ENCODE measurements around the gene PRKN. TPM values are rescaled to one million over a fixed set of nuclear protein-coding genes. Genes with fewer than 3 reads are reported as not detected.

PRKN gene
- polyA plus RNA-seq, 6 donors from 2014 or later: 1.4 to 9.3 (median 3.6) TPM

DNA sequence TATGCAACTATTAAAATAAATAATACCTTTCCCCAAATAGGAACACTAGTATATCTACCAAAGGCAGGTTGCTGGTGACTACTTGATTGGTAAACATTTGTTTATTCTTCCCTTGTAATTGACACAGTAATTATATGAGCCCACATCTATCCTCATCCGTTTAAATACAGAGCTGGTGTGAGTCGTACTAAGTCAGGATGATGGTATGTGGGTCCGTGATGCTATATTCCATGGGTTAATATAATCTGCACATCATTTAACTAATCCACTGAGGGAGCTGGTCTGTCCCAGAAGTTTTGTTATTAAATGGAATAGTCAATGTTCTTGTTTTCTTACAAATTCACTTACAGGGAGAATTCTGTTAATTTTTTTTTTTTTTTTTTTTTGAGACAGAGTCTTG is 1289.7 kb downstream of the PRKN start:
- H3K4me1 Mint-ChIP-seq: no peaks in the 10 kb centered on the region
- peaks cover 0 to 4% of the 10 kb centered on the region in 2 donors for H3K36me3 Mint-ChIP-seq
- H3K9me3 Mint-ChIP-seq: peaks cover 0 to 4% (median 0%) of the 10 kb centered on the region in 7 donors

DNA sequence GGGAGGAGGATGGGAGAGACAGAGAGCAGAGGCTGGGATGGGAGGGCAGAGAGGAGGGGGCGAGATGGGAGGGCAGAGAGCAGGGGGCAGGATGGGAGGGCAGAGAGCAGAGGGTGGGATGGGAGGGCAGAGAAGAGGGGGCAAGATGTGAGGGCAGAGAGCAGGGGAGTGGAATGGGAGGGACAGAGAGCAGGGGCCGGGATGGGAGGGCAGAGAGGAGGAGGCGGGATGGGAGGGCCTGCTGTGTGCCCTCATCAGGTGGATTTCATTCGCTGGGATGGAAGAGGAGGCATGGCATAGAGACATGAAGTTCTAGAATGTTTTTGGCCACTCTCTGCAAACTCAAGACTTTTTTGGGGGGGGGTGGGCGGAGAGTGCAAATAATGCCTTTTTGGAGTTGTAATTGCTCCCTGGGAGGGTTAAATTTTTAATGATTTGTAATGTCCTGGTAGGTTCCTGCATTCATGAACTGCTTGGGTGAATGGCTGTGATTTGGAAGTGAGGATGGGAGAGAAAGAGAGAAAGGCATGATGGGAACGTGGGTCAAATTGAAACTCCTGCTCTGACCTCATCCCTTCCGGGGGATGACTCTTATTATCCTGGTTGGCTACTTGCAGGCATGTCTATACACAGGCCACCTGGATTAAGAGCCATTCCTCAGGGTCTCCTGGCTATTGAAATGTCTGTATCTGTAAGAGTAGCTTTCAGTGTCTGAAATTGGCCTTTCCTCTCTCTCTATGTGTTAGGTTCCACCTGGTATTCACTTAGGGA is 1291.3 kb downstream of the PRKN start:
- no peak for DNase-seq
- H3K36me3 Mint-ChIP-seq: no peaks in the 10 kb centered on the region
- no peak overlapping the region for H3K27ac Mint-ChIP-seq
- no peak for ATAC-seq (ENCODE audit: low read depth in 2 of 2)
- H3K9me3 Mint-ChIP-seq: peaks cover 0 to 4% (median 0%) of the 10 kb centered on the region in 7 donors
- peaks cover 0 to 5% (median 0%) of the 10 kb centered on the region in 3 donors for H3K27me3 Mint-ChIP-seq
- H3K4me3 Mint-ChIP-seq: no peak overlapping the region
- no peaks in the 10 kb centered on the region for H3K4me1 Mint-ChIP-seq

More for the DNA sequence above, 1289.7 kb downstream of the PRKN start:
- DNase-seq (no peak), ATAC-seq (ENCODE audit: low read depth in 2 of 2) (no peak)
- Mint-ChIP-seq H3K4me3 (no peak overlapping the region), H3K27me3 (peaks cover 0 to 5% (median 0%) of the 10 kb centered on the region in 3 donors), H3K27ac (no peak overlapping the region)

GRCh38 chr6:161435748-161436070 is 1291.9 kb downstream of the PRKN start:
- H3K4me1 Mint-ChIP-seq: no peaks in the 10 kb centered on the region
- ATAC-seq (ENCODE audit: low read depth in 2 of 2): no peak
- peaks cover 0 to 4% (median 0%) of the 10 kb centered on the region in 7 donors for H3K9me3 Mint-ChIP-seq
- H3K27ac Mint-ChIP-seq: no peak overlapping the region
- no peak for DNase-seq
- H3K27me3 Mint-ChIP-seq: peaks cover 0 to 5% (median 0%) of the 10 kb centered on the region in 3 donors
- H3K36me3 Mint-ChIP-seq: no peaks in the 10 kb centered on the region
- no peak overlapping the region for H3K4me3 Mint-ChIP-seq

DNA sequence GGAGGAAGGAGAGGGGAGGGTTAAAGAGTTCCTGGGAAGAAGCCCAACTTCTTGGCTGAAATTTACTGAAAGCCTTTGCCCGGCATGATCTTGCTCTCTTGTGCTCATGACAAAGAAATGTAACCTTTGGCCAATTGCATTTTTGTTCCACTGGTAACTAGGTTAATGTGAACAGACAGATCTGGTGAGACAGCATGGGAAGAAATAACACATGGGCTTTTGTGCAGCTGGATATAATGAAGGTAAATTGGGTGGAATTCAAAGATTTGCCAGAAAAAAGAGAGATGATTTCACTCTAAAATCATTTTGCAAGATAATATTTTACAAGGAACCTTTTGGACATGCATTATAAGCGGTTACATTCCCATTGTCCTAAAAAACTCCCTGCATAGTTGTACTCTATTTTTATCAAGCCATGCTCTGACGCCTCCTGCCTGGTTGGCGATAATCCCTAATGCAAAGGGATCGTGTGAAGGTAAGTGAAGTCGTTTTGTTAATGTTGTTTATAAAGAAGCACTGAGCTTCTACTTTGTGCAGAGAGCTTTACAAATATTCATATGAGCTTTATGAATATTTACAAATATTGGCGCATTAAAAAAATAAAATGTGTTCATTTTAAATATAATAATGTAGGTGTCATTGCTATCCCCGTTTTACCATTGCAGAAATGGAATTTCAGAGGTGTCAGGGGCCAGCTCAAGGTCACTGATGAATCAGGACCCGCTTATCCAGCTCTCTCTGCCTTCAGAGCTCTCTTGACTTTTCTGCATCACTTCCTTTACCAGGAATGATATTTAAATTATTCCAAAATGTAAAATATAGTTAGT is 1292.4 kb downstream of the PRKN start:
- Mint-ChIP-seq H3K4me1 (no peaks in the 10 kb centered on the region), H3K36me3 (no peaks in the 10 kb centered on the region), H3K27ac (no peak overlapping the region), H3K4me3 (no peak overlapping the region), H3K9me3 (peaks cover 0 to 4% (median 0%) of the 10 kb centered on the region in 7 donors), H3K27me3 (peaks cover 0 to under 1% (median 0%) of the 10 kb centered on the region in 3 donors)
- ATAC-seq (ENCODE audit: low read depth in 2 of 2) (no peak), DNase-seq (no peak)

GRCh38 chr6:161434350-161434749 is 1293.2 kb downstream of the PRKN start:
- no peak for ATAC-seq (ENCODE audit: low read depth in 2 of 2)
- peaks cover 0 to 3% (median 1%) of the 10 kb centered on the region in 7 donors for H3K9me3 Mint-ChIP-seq
- DNase-seq: no peak
- H3K36me3 Mint-ChIP-seq: peaks cover 0 to 3% of the 10 kb centered on the region in 2 donors
- no peak overlapping the region for H3K27ac Mint-ChIP-seq
- no peaks in the 10 kb centered on the region for H3K4me1 Mint-ChIP-seq
- H3K27me3 Mint-ChIP-seq: no peaks in the 10 kb centered on the region
- no peak overlapping the region for H3K4me3 Mint-ChIP-seq

DNA sequence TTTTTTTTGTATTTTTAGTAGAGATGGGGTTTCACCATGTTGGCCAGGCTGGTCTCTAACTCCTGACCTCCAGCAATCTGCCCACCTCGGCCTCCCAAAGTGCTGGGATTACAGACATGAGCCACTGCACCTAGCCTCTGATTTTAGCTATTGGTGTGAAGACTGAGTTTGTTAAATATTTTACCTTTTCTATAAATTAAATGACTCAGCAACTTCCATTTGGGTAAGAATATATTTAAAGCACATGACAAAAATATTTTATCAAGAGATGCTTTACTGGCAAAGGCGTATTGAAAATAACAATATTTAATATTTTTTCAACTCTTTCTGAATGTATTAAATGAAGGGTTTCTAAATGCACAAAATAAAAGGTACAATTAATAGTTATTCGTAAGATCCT is 1295.0 kb downstream of the PRKN start:
- H3K4me1 Mint-ChIP-seq: no peaks in the 10 kb centered on the region
- H3K27ac Mint-ChIP-seq: no peak overlapping the region
- DNase-seq: no peak
- H3K4me3 Mint-ChIP-seq: no peak overlapping the region
- H3K9me3 Mint-ChIP-seq: peaks cover 0 to 7% (median 3%) of the 10 kb centered on the region in 7 donors
- no peak for ATAC-seq (ENCODE audit: low read depth in 2 of 2)
- no peaks in the 10 kb centered on the region for H3K27me3 Mint-ChIP-seq
- peaks cover 0 to 6% of the 10 kb centered on the region in 2 donors for H3K36me3 Mint-ChIP-seq

DNA sequence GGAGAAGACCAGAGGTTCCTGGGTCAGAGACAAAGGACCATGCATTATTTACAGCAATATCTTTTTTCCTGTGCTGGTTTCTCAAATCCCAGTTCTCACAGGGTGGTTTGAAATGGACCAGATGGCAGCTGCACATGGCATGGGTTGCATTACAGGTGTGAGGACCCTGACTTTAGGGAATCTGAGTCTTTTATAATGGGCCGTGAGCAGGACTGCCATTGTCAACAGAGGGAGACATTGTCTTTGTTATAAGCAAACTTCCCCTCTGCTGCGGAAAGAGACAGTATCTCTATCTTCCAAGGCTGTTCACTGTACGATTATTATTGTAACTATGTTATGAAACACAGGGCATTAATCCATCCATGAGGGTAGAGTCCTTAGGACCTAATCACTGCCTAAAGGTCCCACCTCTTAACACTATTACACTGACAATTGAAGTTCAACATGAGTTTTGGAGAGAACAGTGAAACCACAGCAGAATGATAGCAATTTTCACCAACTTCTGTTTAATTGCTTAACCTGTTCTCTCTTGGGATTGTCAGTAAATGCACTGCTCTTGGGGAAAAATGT is 1297.6 kb downstream of the PRKN start:
- no peak for DNase-seq
- peaks cover 0 to 6% of the 10 kb centered on the region in 2 donors for H3K36me3 Mint-ChIP-seq
- no peak for ATAC-seq (ENCODE audit: low read depth in 2 of 2)
- H3K4me3 Mint-ChIP-seq: no peak overlapping the region
- no peaks in the 10 kb centered on the region for H3K27me3 Mint-ChIP-seq
- no peak overlapping the region for H3K27ac Mint-ChIP-seq
- H3K9me3 Mint-ChIP-seq: peaks cover 0 to 7% (median 4%) of the 10 kb centered on the region in 7 donors
- no peaks in the 10 kb centered on the region for H3K4me1 Mint-ChIP-seq

GRCh38 chr6:161424421-161424820 is 1303.1 kb downstream of the PRKN start:
- H3K4me3 Mint-ChIP-seq: no peak overlapping the region
- peaks cover 0 to 6% (median 3%) of the 10 kb centered on the region in 7 donors for H3K9me3 Mint-ChIP-seq
- no peaks in the 10 kb centered on the region for H3K4me1 Mint-ChIP-seq
- no peak for DNase-seq
- no peak overlapping the region for H3K27ac Mint-ChIP-seq
- no peak for ATAC-seq (ENCODE audit: low read depth in 2 of 2)
- peaks cover 0 to 4% of the 10 kb centered on the region in 2 donors for H3K36me3 Mint-ChIP-seq
- peaks cover 0 to 8% (median 6%) of the 10 kb centered on the region in 3 donors for H3K27me3 Mint-ChIP-seq

DNA sequence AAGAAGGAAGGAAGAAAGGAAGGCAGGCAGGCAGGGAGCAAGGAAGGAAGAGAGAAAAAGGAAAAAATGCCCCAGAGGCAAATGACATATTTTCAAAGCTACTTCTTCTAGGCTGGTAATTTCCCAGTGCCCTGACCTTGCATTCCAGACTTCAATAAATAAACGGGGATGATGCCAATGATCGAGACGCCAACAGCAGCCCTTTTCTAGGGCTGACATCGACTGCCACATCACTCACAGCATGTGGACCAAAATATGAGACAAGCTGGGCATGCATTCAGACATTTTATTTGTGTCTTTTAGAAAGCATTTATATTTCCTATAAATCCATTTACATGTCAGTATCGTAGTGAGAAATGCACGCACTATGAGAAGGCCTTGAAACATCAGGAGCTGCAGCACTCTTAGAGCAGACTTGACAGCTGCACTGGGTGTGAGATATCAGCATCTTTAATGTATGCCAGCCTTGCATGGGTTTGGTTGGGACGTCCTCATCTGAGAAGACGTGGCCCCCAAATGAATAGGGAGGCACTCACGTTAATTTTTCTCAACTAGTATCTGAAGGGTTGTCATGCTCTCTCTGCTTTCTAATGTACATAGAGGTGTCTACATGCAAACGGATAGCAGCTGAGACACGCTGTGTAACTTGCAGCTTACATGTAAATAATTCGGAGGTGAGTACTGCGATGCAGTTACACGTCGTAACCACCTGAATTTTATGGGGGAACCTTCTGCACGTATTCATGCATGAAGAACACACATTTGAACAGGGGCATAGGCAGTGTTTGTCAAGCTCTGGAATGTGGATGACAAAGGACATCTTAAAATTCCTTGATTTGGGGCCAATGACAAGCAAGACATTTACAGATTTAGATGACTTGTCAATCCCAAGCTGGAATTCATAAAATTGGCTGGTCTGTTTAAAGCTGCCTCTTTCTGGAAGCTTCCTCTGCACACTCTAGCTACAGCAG is 1304.6 kb downstream of the PRKN start:
- ATAC-seq (ENCODE audit: low read depth in 2 of 2): no peak

DNA sequence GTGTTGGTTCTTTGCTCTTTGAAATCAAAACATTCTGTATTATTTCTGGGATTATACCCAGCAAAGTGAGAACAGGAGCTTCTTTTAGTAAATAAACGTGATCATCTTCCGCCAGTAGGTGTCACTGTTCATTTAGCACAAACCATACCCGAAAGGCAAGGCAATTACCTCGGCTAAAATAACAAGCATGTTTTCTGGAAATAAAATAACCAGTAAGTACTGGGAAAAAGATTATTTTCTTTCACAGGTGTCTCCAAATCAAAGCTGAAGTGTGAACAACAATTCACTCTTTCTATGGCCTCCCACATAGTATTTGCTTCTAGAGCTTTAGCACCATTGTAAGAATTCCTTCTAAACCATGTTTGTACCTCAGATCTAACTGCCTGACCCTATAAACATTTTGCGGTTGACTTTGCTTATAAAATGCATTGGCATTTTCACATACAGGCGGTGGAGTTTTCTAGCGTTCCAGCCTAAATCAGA is 1309.1 kb downstream of the PRKN start:
- Mint-ChIP-seq H3K27ac (no peak overlapping the region), H3K4me3 (no peak overlapping the region), H3K4me1 (no peaks in the 10 kb centered on the region), H3K9me3 (no peaks in the 10 kb centered on the region), H3K27me3 (peaks cover 10 to 24% (median 20%) of the 10 kb centered on the region in 3 donors), H3K36me3 (no peaks in the 10 kb centered on the region)
- DNase-seq (peak; percentile 14), ATAC-seq (ENCODE audit: low read depth in 2 of 2) (no peak)

More for the DNA sequence above, 1304.6 kb downstream of the PRKN start:
- peaks cover 0 to 3% (median 0%) of the 10 kb centered on the region in 7 donors for H3K9me3 Mint-ChIP-seq
- H3K4me3 Mint-ChIP-seq: no peak overlapping the region
- H3K27ac Mint-ChIP-seq: no peak overlapping the region
- no peaks in the 10 kb centered on the region for H3K4me1 Mint-ChIP-seq
- no peaks in the 10 kb centered on the region for H3K36me3 Mint-ChIP-seq
- H3K27me3 Mint-ChIP-seq: peaks cover 7 to 14% (median 12%) of the 10 kb centered on the region in 3 donors
- no peak for DNase-seq

GRCh38 chr6:161417717-161418462 is 1309.7 kb downstream of the PRKN start:
- Mint-ChIP-seq H3K4me1 (no peaks in the 10 kb centered on the region), H3K27ac (no peak overlapping the region), H3K9me3 (no peaks in the 10 kb centered on the region), H3K4me3 (no peak overlapping the region), H3K27me3 (peaks cover 9 to 24% (median 20%) of the 10 kb centered on the region in 3 donors), H3K36me3 (no peaks in the 10 kb centered on the region)
- DNase-seq: no peak
- no peak for ATAC-seq (ENCODE audit: low read depth in 2 of 2)

DNA sequence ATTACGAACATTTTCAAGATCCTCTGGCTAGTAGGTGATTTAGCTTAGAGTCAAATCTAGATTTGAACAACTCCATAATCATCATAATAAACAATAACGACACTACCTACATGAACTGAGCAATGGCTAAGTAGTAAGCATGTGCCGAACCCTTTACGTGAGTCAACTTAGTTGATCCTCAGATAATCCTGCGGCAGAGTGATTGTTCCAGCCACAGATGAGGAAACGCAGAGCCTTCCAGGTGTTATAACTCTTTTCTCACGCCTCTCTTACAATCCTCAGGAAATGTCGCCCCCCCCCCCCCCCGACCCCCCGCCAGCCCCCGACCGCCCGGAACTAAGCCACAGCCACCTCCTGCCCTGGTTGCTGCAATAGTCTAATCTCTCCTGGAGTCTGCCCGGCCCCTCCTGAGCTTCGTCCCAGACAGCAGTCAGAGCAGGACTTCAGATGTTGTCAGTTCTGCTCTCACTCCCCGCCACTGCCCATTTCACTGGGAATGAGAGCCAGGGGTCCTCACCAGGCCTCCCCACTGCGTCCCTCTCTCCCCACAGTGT is 1312.2 kb downstream of the PRKN start:
- no peak overlapping the region for H3K4me3 Mint-ChIP-seq
- ATAC-seq (ENCODE audit: low read depth in 2 of 2): no peak
- no peaks in the 10 kb centered on the region for H3K36me3 Mint-ChIP-seq

More for the DNA sequence above, 1312.2 kb downstream of the PRKN start:
- H3K4me1 Mint-ChIP-seq: no peaks in the 10 kb centered on the region
- H3K27ac Mint-ChIP-seq: no peak overlapping the region
- no peak for DNase-seq
- H3K27me3 Mint-ChIP-seq: peaks cover 6 to 20% (median 18%) of the 10 kb centered on the region in 3 donors
- peaks cover 0 to 2% (median 0%) of the 10 kb centered on the region in 7 donors for H3K9me3 Mint-ChIP-seq

All from naive B cell (primary cell).